ENCODE measurements around the gene RRN3.
"Not testable (repeated sequence)": the region's sequence is repeated elsewhere in the genome, so short reads cannot be mapped to it uniquely, and the experiment has no call there.

RRN3 gene

GRCh38 chr16:15093955-15094827 lies at the start of gene RRN3:
RRN3 (minus strand) TSS chr16:15094272; CDS start chr16:15094233, 39 bp downstream.
- FAIRE-seq = not testable (repeated sequence)

- not testable (repeated sequence) for FAIRE-seq
Measured at GRCh38 chr16:15143601-15144091, 49.6 kb upstream of the RRN3 start.

- FAIRE-seq = not testable (repeated sequence)
Measured at GRCh38 chr16:15142891-15143600, 49.0 kb upstream of the RRN3 start.

- not testable (repeated sequence) for FAIRE-seq
Measured at GRCh38 chr16:15142107-15142890, 48.2 kb upstream of the RRN3 start.

- no peak for FAIRE-seq
Measured at GRCh38 chr16:15141586-15141985, 47.5 kb upstream of the RRN3 start.

GRCh38 chr16:15140444-15141365 lies 46.6 kb upstream of the RRN3 start:
- FAIRE-seq = not testable (repeated sequence)

- FAIRE-seq = not testable (repeated sequence)
Measured at GRCh38 chr16:15137514-15137913, 43.4 kb upstream of the RRN3 start.

- not testable (repeated sequence) for FAIRE-seq
Measured at GRCh38 chr16:15135483-15136360, 41.6 kb upstream of the RRN3 start.

GRCh38 chr16:15134752-15135482 lies 40.8 kb upstream of the RRN3 start:
- FAIRE-seq = not testable (repeated sequence)

- not testable (repeated sequence) for FAIRE-seq
Measured at GRCh38 chr16:15133554-15133953, 39.5 kb upstream of the RRN3 start.

GRCh38 chr16:15132719-15133428 lies 38.8 kb upstream of the RRN3 start:
- FAIRE-seq = not testable (repeated sequence)

GRCh38 chr16:15130943-15131700 lies 37.0 kb upstream of the RRN3 start:
- FAIRE-seq = not testable (repeated sequence)

- not testable (repeated sequence) for FAIRE-seq
Measured at GRCh38 chr16:15130256-15130932, 36.3 kb upstream of the RRN3 start.

GRCh38 chr16:15127641-15128425 lies 33.8 kb upstream of the RRN3 start:
- FAIRE-seq = not testable (repeated sequence)

- FAIRE-seq = not testable (repeated sequence)
Measured at GRCh38 chr16:15100372-15100987, 6.4 kb upstream of the RRN3 start.

- FAIRE-seq = not testable (repeated sequence)
Measured at GRCh38 chr16:15099366-15099909, 5.4 kb upstream of the RRN3 start.
